CMK (cell line): ENCODE data around the gene IL17RE.

ENCODE experiments used
- DNase-seq: peaks from one replicate; pipeline ENCODE4 v3.0.0-alpha.2; 2010; ENCODE audit warnings: low read depth

Gene IL17RE

GRCh38 chr3:9955611-9956352, 53.1 kb downstream of the IL17RE start:
- DNase-seq, result no peak

- no peak for DNase-seq
Observed at GRCh38 chr3:9957214-9957613, 54.6 kb downstream of the IL17RE start.

- no peak for DNase-seq
Observed at GRCh38 chr3:9965200-9965875, 62.7 kb downstream of the IL17RE start.
